Hematopoietic multipotent progenitor cell treated with erythropoietin and hydrocortisone succinate and interleukin-3 and kit ligand, for 6 days (in vitro differentiated cells): Measurements from ENCODE around the gene TBXAS1.
A peak's percentile ranks its signal among the peaks of the same experiment; 100 is the strongest.
"Not testable (repeated sequence)": the region's sequence is repeated elsewhere in the genome, so short reads cannot be mapped to it uniquely, and the experiment has no call there.

Source experiments
- DNase-seq: peaks from one replicate; pipeline ENCODE4 v3.0.0-alpha.2; 2015

Gene TBXAS1

GRCh38 chr7:139827042-139827441 is 2.0 kb upstream of the TBXAS1 start:
- DNase-seq, result no peak

- DNase-seq, result peak; percentile 10
These were observed 618 bp upstream of the TBXAS1 start for GRCh38 chr7:139828446-139828845.

GRCh38 chr7:139829775-139830117 is 682 bp downstream of the TBXAS1 start:
- DNase-seq, result peak; percentile 45

- no peak for DNase-seq
These were observed 1.2 kb downstream of the TBXAS1 start for GRCh38 chr7:139830292-139830691.

GRCh38 chr7:139830782-139831501 is 1.9 kb downstream of the TBXAS1 start:
- peak; percentile 36 for DNase-seq

GRCh38 chr7:139835848-139836247 is 6.8 kb downstream of the TBXAS1 start:
- not testable (repeated sequence) for DNase-seq

- not testable (repeated sequence) for DNase-seq
These were observed 8.2 kb downstream of the TBXAS1 start for GRCh38 chr7:139837291-139837690.

- DNase-seq, result no peak
These were observed 9.2 kb downstream of the TBXAS1 start for GRCh38 chr7:139838276-139838675.

- no peak for DNase-seq
These were observed 9.8 kb downstream of the TBXAS1 start for GRCh38 chr7:139838876-139839275.

GRCh38 chr7:139840776-139841175 is 11.7 kb downstream of the TBXAS1 start:
- no peak for DNase-seq

- DNase-seq, result no peak
These were observed 13.5 kb downstream of the TBXAS1 start for GRCh38 chr7:139842401-139843210.

- not testable (repeated sequence) for DNase-seq
These were observed 14.1 kb downstream of the TBXAS1 start for GRCh38 chr7:139843211-139843537.

GRCh38 chr7:139844779-139845442 is 15.8 kb downstream of the TBXAS1 start:
- DNase-seq, result no peak

GRCh38 chr7:139845443-139845805 is 16.4 kb downstream of the TBXAS1 start:
- DNase-seq, result no peak

- no peak for DNase-seq
These were observed 17.2 kb downstream of the TBXAS1 start for GRCh38 chr7:139846297-139846696.

GRCh38 chr7:139848274-139848673 is 19.2 kb downstream of the TBXAS1 start:
- no peak for DNase-seq

- DNase-seq, result no peak
These were observed 21.8 kb downstream of the TBXAS1 start for GRCh38 chr7:139850906-139851305.

- no peak for DNase-seq
These were observed 22.9 kb downstream of the TBXAS1 start for GRCh38 chr7:139851770-139852481.

GRCh38 chr7:139852482-139852845 is 23.4 kb downstream of the TBXAS1 start:
- no peak for DNase-seq

- no peak for DNase-seq
These were observed 24.6 kb downstream of the TBXAS1 start for GRCh38 chr7:139853506-139854123.

GRCh38 chr7:139854124-139854511 is 25.1 kb downstream of the TBXAS1 start:
- no peak for DNase-seq

- no peak for DNase-seq
These were observed 25.9 kb downstream of the TBXAS1 start for GRCh38 chr7:139854803-139855497.
